Mesenchymal stem cell (in vitro differentiated cells and primary cell): ENCODE data around the gene KIAA1217.

Experiments
- DNase-seq: peaks from one replicate; pipeline ENCODE4 v3.0.0-alpha.2; 2013
- H2AFZ ChIP-seq: one replicate; pipeline ENCODE4 v1.6.1; 2013; ENCODE audit warnings: low read depth, mild to moderate bottlenecking, control low read depth, inconsistent platforms, low read length, moderate library complexity
- H2AK5ac ChIP-seq: 2 replicates; pipeline ENCODE4 v1.6.1; 2013; ENCODE audit warnings: low read length, moderate library complexity, mild to moderate bottlenecking, inconsistent platforms; ENCODE audit not compliant: severe bottlenecking
- H2BK120ac ChIP-seq: one replicate; pipeline ENCODE4 v1.6.1; 2013; ENCODE audit warnings: low read depth, mild to moderate bottlenecking, inconsistent platforms, low read length, moderate library complexity
- H2BK12ac ChIP-seq, 2 experiments: one replicate each; pipeline ENCODE4 v1.6.1; 2013; ENCODE audit warnings: inconsistent platforms in 2 of 2, low read length in 2 of 2, mild to moderate bottlenecking in 2 of 2, moderate library complexity in 2 of 2, control low read depth in 1 of 2
- H2BK15ac ChIP-seq: one replicate; pipeline ENCODE4 v1.6.1; 2013; ENCODE audit warnings: mild to moderate bottlenecking, low read depth, inconsistent platforms; ENCODE audit not compliant: poor library complexity, severe bottlenecking
- H2BK5ac ChIP-seq: 2 replicates; pipeline ENCODE4 v1.6.1; 2013; ENCODE audit warnings: low read depth, mild to moderate bottlenecking, low read length, control low read depth, inconsistent platforms; ENCODE audit not compliant: poor library complexity, severe bottlenecking
- H3K14ac ChIP-seq, 2 experiments: one replicate each; pipeline ENCODE4 v1.6.1; 2013; ENCODE audit warnings: inconsistent platforms in 2 of 2, low read length in 2 of 2, control low read depth in 1 of 2, mild to moderate bottlenecking in 1 of 2, moderate library complexity in 1 of 2
- H3K18ac ChIP-seq, 2 experiments: one replicate each; pipeline ENCODE4 v1.6.1; 2013; ENCODE audit warnings: inconsistent platforms in 2 of 2, low read length in 2 of 2, control low read depth in 1 of 2, low read depth in 1 of 2, mild to moderate bottlenecking in 1 of 2
- H3K23ac ChIP-seq, 2 experiments: one replicate each; pipeline ENCODE4 v1.6.1; 2013; ENCODE audit warnings: inconsistent platforms in 2 of 2, low read length in 2 of 2, mild to moderate bottlenecking in 2 of 2, moderate library complexity in 2 of 2, control low read depth in 1 of 2
- H3K27ac ChIP-seq: 2 replicates; pipeline ENCODE4 v1.5.1; 2013; ENCODE audit warnings: mild to moderate bottlenecking, moderate library complexity, low read length, control low read depth, inconsistent platforms; ENCODE audit not compliant: poor library complexity, severe bottlenecking
- H3K27me3 ChIP-seq, 2 experiments: 2 replicates each; pipeline versions ENCODE4 v1.6.1 to v1.7.0; 2013; ENCODE audit warnings: low read length in 2 of 2, mild to moderate bottlenecking in 2 of 2, moderate library complexity in 2 of 2, control low read depth in 1 of 2, inconsistent platforms in 1 of 2; ENCODE audit not compliant: control insufficient read depth in 1 of 2, insufficient read depth in 1 of 2
- H3K36me3 ChIP-seq, 2 experiments: 2 replicates each; pipeline versions ENCODE4 v1.6.1 to v1.7.0; 2013; ENCODE audit warnings: low read length in 2 of 2, control low read depth in 1 of 2, inconsistent platforms in 1 of 2, low read depth in 1 of 2, mild to moderate bottlenecking in 1 of 2; ENCODE audit not compliant: insufficient read depth in 2 of 2, control insufficient read depth in 1 of 2
- H3K4ac ChIP-seq, 2 experiments: one replicate each; pipeline ENCODE4 v1.6.1; 2013; ENCODE audit warnings: inconsistent platforms in 2 of 2, low read length in 2 of 2, mild to moderate bottlenecking in 2 of 2, moderate library complexity in 2 of 2, control low read depth in 1 of 2, low read depth in 1 of 2
- H3K4me1 ChIP-seq: 2 replicates; pipeline ENCODE4 v1.6.1; 2013; ENCODE audit warnings: low read depth, low read length, control low read depth; ENCODE audit not compliant: control insufficient read depth, insufficient read depth
- H3K4me2 ChIP-seq: 2 replicates; pipeline ENCODE4 v1.6.1; 2013; ENCODE audit warnings: low read length, mild to moderate bottlenecking, inconsistent platforms; ENCODE audit not compliant: poor library complexity, severe bottlenecking
- H3K4me3 ChIP-seq, 2 experiments: 2 replicates each; pipeline versions ENCODE4 v1.5.1 to v1.7.0; 2013; ENCODE audit warnings: low read length in 2 of 2, mild to moderate bottlenecking in 2 of 2, control low read depth in 1 of 2, low read depth in 1 of 2; ENCODE audit not compliant: insufficient read depth in 1 of 2
- H3K79me1 ChIP-seq: replicated peaks from 2 replicates; pipeline ENCODE4 v1.6.1; 2013; ENCODE audit warnings: mild to moderate bottlenecking, control low read depth, low read length, inconsistent platforms; ENCODE audit not compliant: poor library complexity, severe bottlenecking
- H3K9ac ChIP-seq: 2 replicates; pipeline ENCODE4 v1.7.0; 2013; ENCODE audit warnings: mild to moderate bottlenecking, low read length, moderate library complexity
- H3K9me3 ChIP-seq: 2 replicates; pipeline ENCODE4 v1.7.0; 2013; ENCODE audit warnings: mild to moderate bottlenecking, low read length; ENCODE audit not compliant: control insufficient read depth
- H4K8ac ChIP-seq: one replicate; pipeline ENCODE4 v1.6.1; 2013; ENCODE audit warnings: inconsistent platforms, mild to moderate bottlenecking, low read length, moderate library complexity
- H4K91ac ChIP-seq: one replicate; pipeline ENCODE4 v1.6.1; 2013; ENCODE audit warnings: mild to moderate bottlenecking, low read length, inconsistent platforms
- WGBS: methylation state at CpG from one replicate; pipeline ENCODE4 v1.1.7; 2013; ENCODE audit warnings: mixed read lengths; 5-methylcytosine and 5-hydroxymethylcytosine counted together

Gene KIAA1217

DNA sequence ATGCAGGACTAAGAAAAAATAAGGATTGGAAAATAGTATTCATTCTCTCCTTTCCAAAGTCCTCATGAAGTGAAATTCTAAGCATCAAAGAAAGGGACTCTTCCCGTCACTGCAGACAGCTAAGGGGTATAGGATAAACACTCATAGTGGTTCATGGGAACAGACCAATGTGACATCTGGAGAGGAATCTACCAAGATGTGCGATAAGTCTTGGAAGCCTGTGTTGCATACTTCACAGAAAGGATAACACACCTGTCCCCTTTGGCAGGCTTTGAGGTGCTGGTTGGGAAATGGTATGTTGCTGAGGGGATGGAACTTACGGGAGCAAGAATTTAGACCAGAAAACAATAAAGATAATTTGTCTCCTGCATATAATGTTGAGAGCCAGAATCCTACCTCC, 266.7 kb downstream of the KIAA1217 start:
- Histone ChIP-seq H3K4ac (no peak overlapping the region), H3K14ac (no peak overlapping the region), H3K4me3 (no peak overlapping the region), H3K9ac (no peak overlapping the region), H4K8ac (no peak overlapping the region), H3K79me1 (peaks cover 41% of the 10 kb centered on the region), H3K27me3 (no peaks in the 10 kb centered on the region), H2AFZ (no peak overlapping the region), H3K4me1 (peaks cover 2% of the 10 kb centered on the region), H2BK120ac (no peak overlapping the region), H3K27ac (no peak overlapping the region), H3K18ac (no peak overlapping the region), H3K36me3 (peaks cover 11 to 90% of the 10 kb centered on the region in 2 experiments), H3K4me2 (no peak overlapping the region), H2BK12ac (no peak overlapping the region), H2BK15ac (no peak overlapping the region), H3K23ac (no peak overlapping the region), H4K91ac (no peak overlapping the region), H3K9me3 (peaks cover 4% of the 10 kb centered on the region), H2AK5ac (no peak overlapping the region), H2BK5ac (no peak overlapping the region)
- no peak for DNase-seq
- WGBS, result 98% methylated on average over 2 of the region's 3 CpGs

DNA sequence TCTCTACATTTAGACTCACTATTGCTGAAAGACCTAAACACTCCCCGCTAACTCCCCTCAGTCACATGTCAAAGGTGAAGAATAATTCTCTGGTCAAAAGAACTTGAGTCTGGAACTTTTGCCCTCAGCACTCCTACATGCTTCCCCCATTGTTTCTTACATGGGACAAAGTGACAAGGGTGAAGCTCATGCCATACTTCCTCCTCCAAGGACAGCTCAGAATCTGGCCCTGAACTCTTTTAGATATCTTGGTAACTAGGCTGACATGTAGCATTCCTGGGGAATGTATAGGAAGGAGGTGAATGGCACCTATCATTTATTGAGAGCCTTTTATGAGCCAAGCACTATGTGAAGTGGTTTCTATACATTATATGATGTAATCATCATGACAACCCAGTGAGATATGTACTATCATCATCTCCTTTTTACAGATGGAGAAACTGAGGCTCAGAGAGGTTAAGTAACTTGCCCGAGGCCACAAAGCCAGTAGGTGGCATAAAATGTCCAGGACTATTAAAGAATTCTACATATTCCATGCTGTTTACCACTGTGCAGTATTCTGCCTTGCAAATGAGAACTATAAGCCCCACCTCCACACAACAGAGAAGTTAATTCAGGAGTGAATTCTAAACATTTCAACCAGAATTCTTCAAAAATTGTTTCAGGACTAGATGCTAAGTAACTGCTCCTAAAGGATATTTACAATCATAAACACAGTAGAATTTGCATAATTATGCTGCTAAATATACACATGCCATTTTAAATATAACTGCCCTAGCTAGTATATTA, 268.2 kb downstream of the KIAA1217 start:
- Histone ChIP-seq H3K27me3 (no peaks in the 10 kb centered on the region), H2BK15ac (no peak overlapping the region), H3K9me3 (peaks cover 4% of the 10 kb centered on the region), H2BK120ac (no peak overlapping the region), H3K18ac (no peak overlapping the region), H2BK12ac (no peak overlapping the region), H3K36me3 (peaks cover 11 to 94% of the 10 kb centered on the region in 2 experiments), H3K79me1 (peaks cover 43% of the 10 kb centered on the region), H3K14ac (no peak overlapping the region), H3K4me1 (no peaks in the 10 kb centered on the region), H2AFZ (no peak overlapping the region), H4K8ac (no peak overlapping the region), H3K4me3 (no peak overlapping the region), H2BK5ac (no peak overlapping the region), H4K91ac (no peak overlapping the region), H3K4me2 (no peak overlapping the region), H3K9ac (no peak overlapping the region), H3K23ac (no peak overlapping the region), H3K4ac (no peak overlapping the region), H2AK5ac (no peak overlapping the region), H3K27ac (no peak overlapping the region)
- WGBS, result 96% methylated on average over 2 of the region's 2 CpGs
- DNase-seq, result no peak

DNA sequence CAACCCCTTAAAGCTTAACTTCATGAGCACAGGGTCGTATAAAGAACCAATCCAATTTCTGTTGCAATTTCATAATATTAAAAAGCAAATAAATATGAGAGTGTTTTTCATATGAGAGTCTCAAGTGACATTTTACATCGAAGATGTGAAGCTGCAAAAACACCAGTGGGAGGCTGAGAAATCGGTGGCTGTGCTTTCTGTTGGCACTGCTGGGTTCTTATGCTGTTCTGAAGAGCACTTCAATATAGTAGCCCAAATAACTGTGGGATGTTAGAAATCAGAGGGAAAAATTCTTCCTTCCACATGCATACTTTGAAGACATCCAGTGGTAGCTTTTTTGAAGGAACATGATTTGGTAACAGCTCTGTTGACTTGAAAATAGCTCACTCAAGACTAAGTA, 269.0 kb downstream of the KIAA1217 start:
- Histone ChIP-seq H2AK5ac (no peak overlapping the region), H3K36me3 (peaks cover 11 to 87% of the 10 kb centered on the region in 2 experiments), H3K27ac (no peak overlapping the region), H3K18ac (no peak overlapping the region), H3K23ac (no peak overlapping the region), H2AFZ (no peak overlapping the region), H4K91ac (no peak overlapping the region), H3K9me3 (peaks cover 4% of the 10 kb centered on the region), H3K14ac (no peak overlapping the region), H4K8ac (no peak overlapping the region), H3K27me3 (no peaks in the 10 kb centered on the region), H2BK5ac (no peak overlapping the region), H3K79me1 (peaks cover 37% of the 10 kb centered on the region), H2BK12ac (no peak overlapping the region), H3K4me1 (no peaks in the 10 kb centered on the region), H3K4ac (no peak overlapping the region), H2BK120ac (no peak overlapping the region), H3K4me2 (no peak overlapping the region), H3K4me3 (no peak overlapping the region), H3K9ac (no peak overlapping the region), H2BK15ac (no peak overlapping the region)
- WGBS, result 89% methylated on average over 2 of the region's 3 CpGs
- no peak for DNase-seq

DNA sequence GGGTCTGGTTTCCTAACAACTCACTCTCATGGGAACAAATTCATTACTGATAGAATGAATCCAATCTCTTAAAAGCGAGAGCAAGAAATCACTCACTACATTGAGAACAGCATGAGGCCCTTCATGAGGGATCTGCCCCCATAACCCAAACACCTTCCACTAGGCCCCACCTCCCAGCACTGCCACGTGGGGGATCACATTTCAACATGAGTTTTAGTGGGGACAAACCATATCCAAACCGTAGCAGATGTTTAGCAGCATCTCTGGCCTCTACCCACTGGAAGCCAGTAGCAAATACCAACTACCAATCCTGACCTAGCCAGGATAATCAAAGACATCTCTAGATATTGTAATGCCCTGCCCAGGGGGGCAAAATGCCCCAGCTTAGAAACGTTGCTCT, 270.9 kb downstream of the KIAA1217 start:
- Histone ChIP-seq H3K4ac (no peak overlapping the region), H3K27ac (no peak overlapping the region), H3K4me1 (peaks cover 2% of the 10 kb centered on the region), H3K9ac (no peak overlapping the region), H2BK15ac (no peak overlapping the region), H3K9me3 (peaks cover 4% of the 10 kb centered on the region), H2BK12ac (no peak overlapping the region), H2BK5ac (no peak overlapping the region), H2AFZ (no peak overlapping the region), H3K23ac (no peak overlapping the region), H4K8ac (no peak overlapping the region), H3K4me3 (no peak overlapping the region), H3K4me2 (no peak overlapping the region), H3K36me3 (peaks cover 0 to 72% of the 10 kb centered on the region in 2 experiments), H4K91ac (no peak overlapping the region), H3K18ac (no peak overlapping the region), H3K14ac (no peak overlapping the region), H2AK5ac (no peak overlapping the region), H3K27me3 (no peaks in the 10 kb centered on the region), H3K79me1 (peaks cover 29% of the 10 kb centered on the region), H2BK120ac (no peak overlapping the region)
- 69% methylated on average over 4 of the region's 4 CpGs for WGBS
- DNase-seq, result no peak
